K562 (cell line): ENCODE results near the gene PRUNE1. TPM values are rescaled to one million over a fixed set of nuclear protein-coding genes. Genes with fewer than 3 reads are reported as not detected.

Experiments used
- FOXM1 ChIP-seq, 2 experiments: fragments of 450-650 bp in 1 of 2; sonication (generic) in 1 of 2; formaldehyde crosslinking in 1 of 2; IDR thresholded peaks; 2 replicates each; pipeline versions ENCODE4 v1.6.1 to v1.9.0; 2017 to 2022; ENCODE audit warnings: low read depth in 2 of 2, mild to moderate bottlenecking in 2 of 2, missing genetic modification reagents in 1 of 2, moderate library complexity in 1 of 2
- FUS ChIP-seq: fragments of 200-400 bp; formaldehyde crosslinking; optimal IDR thresholded peaks from 2 replicates; pipeline ENCODE3; 2017; ENCODE audit warnings: low read depth, low read length
- HNRNPL ChIP-seq: fragments of 200-400 bp; formaldehyde crosslinking; IDR thresholded peaks from 2 replicates; pipeline ENCODE4 v1.6.1; 2017; ENCODE audit warnings: low read depth, mild to moderate bottlenecking, low read length
- KAT7 ChIP-seq: sonication (generic); formaldehyde crosslinking; IDR thresholded peaks from 2 replicates; pipeline ENCODE4 v1.8.0; 2022; ENCODE audit warnings: missing genetic modification reagents, mild to moderate bottlenecking, borderline replicate concordance
- MECOM ChIP-seq: fragments of 250-450 bp; sonication (Bioruptor Pico); IDR thresholded peaks from 2 replicates; pipeline ENCODE4 v1.8.0; 2022; ENCODE audit warnings: inconsistent platforms
- NCOA4 ChIP-seq: fragments of 450-650 bp; IDR thresholded peaks from 2 replicates; pipeline ENCODE4 v1.6.1; 2018; ENCODE audit warnings: mild to moderate bottlenecking; ENCODE audit not compliant: partially characterized antibody
- NFE2L1 ChIP-seq: fragments of 450-650 bp; IDR thresholded peaks from 2 replicates; pipeline ENCODE4 v1.6.1; 2016; ENCODE audit warnings: missing genetic modification characterization, low read depth, mild to moderate bottlenecking, missing compliant biosample characterization, moderate library complexity, borderline replicate concordance
- NFXL1 ChIP-seq: fragments of 450-650 bp; formaldehyde crosslinking; IDR thresholded peaks from 2 replicates; pipeline ENCODE4 v1.4.0; 2021; ENCODE audit warnings: mild to moderate bottlenecking
- NONO ChIP-seq, 2 experiments: fragments of 200-400 bp in 1 of 2; fragments of 450-650 bp in 1 of 2; formaldehyde crosslinking in 1 of 2; IDR thresholded peaks; 2 replicates each; pipeline ENCODE4 v1.6.1; 2017; ENCODE audit warnings: low read depth in 2 of 2, mild to moderate bottlenecking in 2 of 2, moderate library complexity in 2 of 2, low read length in 1 of 2
- PHTF2 ChIP-seq: fragments of 250-450 bp; sonication (Bioruptor Pico); IDR thresholded peaks from 2 replicates; pipeline ENCODE4 v1.5.0; 2021; ENCODE audit warnings: mild to moderate bottlenecking
- RBFOX2 ChIP-seq: fragments of 200-400 bp; formaldehyde crosslinking; IDR thresholded peaks from 2 replicates; pipeline ENCODE4 v1.6.1; 2017; ENCODE audit warnings: low read depth, mild to moderate bottlenecking, low read length, moderate library complexity
- SLC30A9 ChIP-seq: fragments of 250-450 bp; sonication (Bioruptor Pico); IDR thresholded peaks from 2 replicates; pipeline ENCODE4 v1.8.0; 2022; ENCODE audit warnings: mild to moderate bottlenecking, moderate library complexity
- SNRNP70 ChIP-seq: fragments of 200-400 bp; formaldehyde crosslinking; optimal IDR thresholded peaks from 2 replicates; pipeline ENCODE3; 2017; ENCODE audit warnings: low read depth, low read length
- TAF15 ChIP-seq: fragments of 200-400 bp; formaldehyde crosslinking; IDR thresholded peaks from 2 replicates; pipeline ENCODE4 v1.6.1; 2017; ENCODE audit warnings: mild to moderate bottlenecking, low read depth, low read length, moderate library complexity
- USF2 ChIP-seq: sonication (generic); formaldehyde crosslinking; IDR thresholded peaks from 2 replicates; pipeline ENCODE4 v1.5.0; 2020; ENCODE audit warnings: missing genetic modification reagents
- ZFPM2 ChIP-seq: fragments of 250-450 bp; sonication (Bioruptor Pico); IDR thresholded peaks from 2 replicates; pipeline ENCODE4 v1.5.1; 2022; ENCODE audit warnings: mild to moderate bottlenecking
- ZNF318 ChIP-seq, 2 experiments: fragments of 450-650 bp; IDR thresholded peaks; 2 replicates each; pipeline ENCODE4 v1.6.1; 2016; ENCODE audit warnings: mild to moderate bottlenecking in 2 of 2, borderline replicate concordance in 1 of 2, low read depth in 1 of 2, moderate library complexity in 1 of 2
- ZNF655 ChIP-seq: fragments of 250-450 bp; sonication (Bioruptor Pico); IDR thresholded peaks from 2 replicates; pipeline ENCODE4 v1.5.0; 2021
- polyA plus RNA-seq, 8 experiments: library from polyadenylated mRNA; depleted of rRNA in 4 of 8; stranded (reverse) in 5 of 8; unstranded in 3 of 8; fragments of >200 nt; fragmentation: Nextera tagmentation in 2 of 8; fragmentation: Illumina TruSeq in 1 of 8; extraction: Ambion mirVana in 2 of 8; extraction: Trizol in 1 of 8; gene quantifications; 2 replicates each; pipeline versions ENCODE4 v1.2.1 to v1.2.3, GENCODE V29; 2011 to 2014; ENCODE audit warnings: inconsistent platforms in 1 of 8, missing spikeins in 1 of 8
- total RNA-seq, 7 experiments: library from RNA; depleted of rRNA in 6 of 7; stranded (reverse); fragments of >200 nt in 6 of 7; fragmentation: Illumina TruSeq in 2 of 7; extraction: Trizol in 2 of 7; gene quantifications; 2 replicates each; pipeline versions ENCODE4 v1.2.1 to v1.2.3, GENCODE V29; 2011 to 2021; ENCODE audit warnings: low replicate concordance in 1 of 7

The PRUNE1 gene
- total and polyA plus RNA-seq, 9 of the 15 experiments (the other 6 are each of a cell fraction or from before 2014, with no cell fraction given): 16.7 to 48.3 (median 26.2) TPM

- TF ChIP-seq ZNF318 (IDR thresholded peaks at IDR 0.05; ENCODE audit: borderline replicate concordance in 1 of 2, low read depth in 1 of 2) (no peak), SNRNP70 (no peak), NCOA4 (no peak), ZNF655 (CRISPR knock-in tag) (no peak), NONO (IDR thresholded peaks at IDR 0.05; ENCODE audit: low read depth in 2 of 2, low read length in 1 of 2) (no peak), USF2 (no peak), NFE2L1 (tag) (no peak), FUS (no peak), KAT7 (CRISPR knock-in tag) (no peak), HNRNPL (no peak), PHTF2 (CRISPR knock-in tag) (no peak), MECOM (peak; percentile 58; the same call in 1 of the 2 replicates), SLC30A9 (CRISPR knock-in tag) (no peak), ZFPM2 (CRISPR knock-in tag) (no peak), RBFOX2 (no peak), TAF15 (no peak), FOXM1 (IDR thresholded peaks at IDR 0.05; ENCODE audit: low read depth) (peak; percentile 59), FOXM1 (CRISPR knock-in tag; IDR thresholded peaks at IDR 0.05; ENCODE audit: low read depth) (no peak), NFXL1 (CRISPR knock-in tag) (no peak)
These were observed 46.8 kb downstream of the PRUNE1 start (continued) for GRCh38 chr1:151054971-151055547.
